Transverse colon (tissue), 4 donors: ENCODE data around the gene VAV1. TPM values are rescaled to one million over a fixed set of nuclear protein-coding genes. Genes with fewer than 3 reads are reported as not detected.
"Not testable (repeated sequence)": the region's sequence is repeated elsewhere in the genome, so short reads cannot be mapped to it uniquely, and the experiment has no call there.

Experiments
- DNase-seq: peaks from one replicate; pipeline ENCODE4 v3.0.0-alpha.2; 2019
- H3K27ac ChIP-seq, 4 donors: fragments of 200-600 bp; sonication (generic); 2 replicates each; pipeline ENCODE4 v1.5.1; 2016 to 2018; ENCODE audit warnings: inconsistent platforms in 4 of 4
- H3K27me3 ChIP-seq: fragments of 200-600 bp; sonication (generic); 2 replicates; pipeline ENCODE4 v1.5.1; 2017; ENCODE audit warnings: inconsistent platforms
- H3K36me3 ChIP-seq, 4 donors: fragments of 200-600 bp; sonication (generic); 2 replicates each; pipeline ENCODE4 v1.5.1; 2017 to 2019; ENCODE audit warnings: inconsistent platforms in 4 of 4
- H3K4me1 ChIP-seq, 4 donors: fragments of 200-600 bp; sonication (generic); 2 replicates each; pipeline ENCODE4 v1.5.1; 2017 to 2020; ENCODE audit warnings: inconsistent platforms in 4 of 4
- H3K4me3 ChIP-seq, 4 donors: fragments of 200-600 bp; sonication (generic); 1 replicate in 1 of 4; 2 replicates in 3 of 4; pipeline versions ENCODE4 v1.5.1 to v1.6.1; 2017 to 2019; ENCODE audit warnings: inconsistent platforms in 4 of 4
- H3K9me3 ChIP-seq, 2 donors: fragments of 200-600 bp; sonication (generic); 2 replicates each; pipeline ENCODE4 v1.5.1; 2017 to 2019; ENCODE audit warnings: inconsistent platforms in 2 of 2
- CTCF ChIP-seq, 5 experiments: fragments of 200-600 bp in 3 of 5; fragments of 450-650 bp in 2 of 5; sonication (generic) in 3 of 5; IDR thresholded peaks; 1 replicate in 2 of 5; 2 replicates in 3 of 5; pipeline ENCODE4 v1.5.1; 2016 to 2017; ENCODE audit warnings: antibody characterized with exemption in 5 of 5, inconsistent platforms in 3 of 5, mild to moderate bottlenecking in 2 of 5, moderate library complexity in 1 of 5
- EP300 ChIP-seq: sonication (generic); formaldehyde crosslinking; IDR thresholded peaks from one replicate; pipeline ENCODE4 v1.6.1; 2017; ENCODE audit warnings: antibody characterized with exemption, low read depth
- POLR2A ChIP-seq: fragments of 450-650 bp; IDR thresholded peaks from one replicate; pipeline ENCODE4 v1.6.1; 2016; ENCODE audit warnings: antibody characterized with exemption, mild to moderate bottlenecking, moderate library complexity
- POLR2AphosphoS5 ChIP-seq, 3 donors: sonication (generic); formaldehyde crosslinking; IDR thresholded peaks; one replicate each; pipeline ENCODE4 v1.6.1; 2016; ENCODE audit warnings: antibody characterized with exemption in 3 of 3
- WGBS, 2 donors: methylation state at CpG; one replicate each; pipeline ENCODE4 v1.1.5; 2018; ENCODE audit warnings: low coverage in 1 of 2; 5-methylcytosine and 5-hydroxymethylcytosine counted together
- in situ Hi-C, 4 donors: fragments of 200-750 bp; cut with MboI; loops; one replicate each; pipeline versions ENCODE4 v1.15.0 to v1.15.1; 2017; ENCODE audit warnings: low sequenced_read_pairs in 3 of 4, low pct_ligation_motif_present in 1 of 4, low pct_unique_long_range_greater_than_20kb in 1 of 4
- intact Hi-C: fragments of 100-400 bp; cut with DNase I; formaldehyde crosslinking; loops from one replicate; pipeline ENCODE4 v1.15.1; 2023; ENCODE audit warnings: low total_unique reads
- total RNA-seq, 4 donors: library from RNA; depleted of rRNA; stranded (reverse); fragments of >200 nt; gene quantifications; one replicate each; pipeline ENCODE4 v1.1.0, GENCODE V29; 2016

VAV1 gene
- total RNA-seq, 4 donors from 2014 or later: 0.60 to 10.8 (median 6.0) TPM

- Histone ChIP-seq H3K4me3 (peak overlapping the region in 2 of 4 donors; percentile 32 to 61), H3K27ac (peak overlapping the region; percentile 88 to 94 (median 90)), H3K9me3 (no peaks in the 10 kb centered on the region), H3K27me3 (peaks cover 11% of the 10 kb centered on the region), H3K4me1 (peaks cover 0 to 24% (median 7%) of the 10 kb centered on the region in 4 donors), H3K36me3 (no peaks in the 10 kb centered on the region)
- WGBS, 2 donors: 55 to 70% methylated on average over 2 to 8 of the region's 8 CpGs
- intact Hi-C loops: no loop called here
- DNase-seq: no peak
- no peak for TF ChIP-seq POLR2AphosphoS5 (IDR thresholded peaks at IDR 0.05)
- TF ChIP-seq POLR2A: no peak
- TF ChIP-seq EP300: no peak
- TF ChIP-seq CTCF (IDR thresholded peaks at IDR 0.05): no peak
- in situ Hi-C loops: no loop called here
Observed at GRCh38 chr19:6768236-6768785, 4.2 kb upstream of the VAV1 start.

DNA sequence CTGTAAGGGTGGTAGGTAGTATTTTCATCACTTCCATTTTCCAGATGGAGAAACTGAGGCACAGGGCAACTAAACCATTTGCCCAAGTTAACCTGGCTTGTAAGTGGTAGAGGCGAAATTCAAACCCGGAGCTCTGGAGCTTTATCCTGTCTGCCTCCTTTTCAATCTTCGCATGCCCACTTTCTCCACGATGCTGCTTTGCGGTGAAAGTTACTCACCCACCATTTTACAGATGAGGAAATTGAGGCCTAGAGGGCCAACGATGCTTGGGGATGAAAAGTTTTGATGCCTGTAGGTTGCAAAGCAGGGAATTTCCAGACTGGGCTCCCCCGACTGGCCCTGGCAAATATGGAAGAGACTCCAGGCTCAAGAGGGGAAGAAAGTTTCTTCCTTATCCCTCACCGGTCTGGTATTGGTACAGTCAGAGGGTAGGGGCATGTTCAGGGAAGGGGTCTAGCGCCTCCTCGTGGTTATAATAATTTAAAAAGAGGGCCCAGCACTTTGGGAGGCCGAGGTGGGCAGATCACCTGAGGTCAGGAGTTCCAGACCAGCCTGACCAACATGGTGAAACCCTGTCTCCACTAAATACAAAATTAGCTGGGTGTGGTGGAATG is 3.4 kb upstream of the VAV1 start:
- in situ Hi-C loops: no loop called here
- peaks cover 11% of the 10 kb centered on the region for H3K27me3 ChIP-seq
- H3K4me3 ChIP-seq: no peak overlapping the region

GRCh38 chr19:6771648-6772027 is 870 bp upstream of the VAV1 start:
- intact Hi-C loops, H3K4me3 ChIP-seq, H3K9me3 ChIP-seq, DNase-seq, H3K27ac ChIP-seq, H3K36me3 ChIP-seq, in situ Hi-C loops: not testable (repeated sequence)
- Histone ChIP-seq H3K4me1 (peaks cover 0 to 14% (median 4%) of the 10 kb centered on the region in 4 donors), H3K27me3 (peaks cover 11% of the 10 kb centered on the region)
- WGBS, 2 donors: 92 to 100% methylated on average over 1 to 7 of the region's 7 CpGs

More for the DNA sequence above, 3.4 kb upstream of the VAV1 start:
- WGBS, 2 donors: 63 to 84% methylated on average over 6 to 11 of the region's 11 CpGs
- intact Hi-C loops: no loop called here
- Histone ChIP-seq H3K4me1 (peaks cover 0 to 24% (median 7%) of the 10 kb centered on the region in 4 donors), H3K27ac (no peak overlapping the region), H3K36me3 (no peaks in the 10 kb centered on the region), H3K9me3 (no peaks in the 10 kb centered on the region)
- no peak for DNase-seq
- TF ChIP-seq POLR2A: no peak
- peak; percentile 31 to 48 (median 39) for TF ChIP-seq CTCF (IDR thresholded peaks at IDR 0.05)

DNA sequence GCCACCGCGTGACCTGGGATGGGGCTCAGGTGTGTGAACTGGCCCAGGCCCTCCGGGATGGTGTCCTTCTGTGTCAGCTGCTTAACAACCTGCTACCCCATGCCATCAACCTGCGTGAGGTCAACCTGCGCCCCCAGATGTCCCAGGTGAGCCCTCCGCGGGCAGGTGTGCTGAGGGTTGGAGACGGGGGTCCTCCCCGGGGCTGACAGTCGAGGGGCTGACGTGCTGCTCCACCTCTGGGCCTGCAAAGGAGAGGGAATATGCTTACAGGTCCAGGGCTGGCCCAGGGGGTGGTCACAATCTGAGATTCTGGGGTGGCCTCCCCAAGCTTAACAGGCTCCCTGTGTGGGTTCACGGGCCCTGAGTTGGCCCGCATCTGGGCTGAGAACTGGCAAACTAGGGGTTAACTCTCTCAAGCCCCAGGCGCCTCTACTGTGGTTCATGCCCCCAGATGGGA is 386 bp downstream of the VAV1 start:
- H3K36me3 ChIP-seq: no peaks in the 10 kb centered on the region
- 26% methylated on average over 6 of the region's 14 CpGs; no CpG with 5 or more reads in 1 of the 2 donors for WGBS, 2 donors
- no peaks in the 10 kb centered on the region for H3K27me3 ChIP-seq
- intact Hi-C loops: no loop called here
- H3K9me3 ChIP-seq: no peaks in the 10 kb centered on the region
- peak overlapping the region; percentile 61 to 87 (median 74) for H3K27ac ChIP-seq
- no peak for TF ChIP-seq POLR2AphosphoS5 (IDR thresholded peaks at IDR 0.05)
- no peak for TF ChIP-seq EP300
- no peak for TF ChIP-seq POLR2A
- in situ Hi-C loops: no loop called here
- no peak for DNase-seq
- H3K4me1 ChIP-seq: peaks cover 0 to 5% (median 2%) of the 10 kb centered on the region in 4 donors
- H3K4me3 ChIP-seq: peak overlapping the region; percentile 25 to 49 (median 38)

DNA sequence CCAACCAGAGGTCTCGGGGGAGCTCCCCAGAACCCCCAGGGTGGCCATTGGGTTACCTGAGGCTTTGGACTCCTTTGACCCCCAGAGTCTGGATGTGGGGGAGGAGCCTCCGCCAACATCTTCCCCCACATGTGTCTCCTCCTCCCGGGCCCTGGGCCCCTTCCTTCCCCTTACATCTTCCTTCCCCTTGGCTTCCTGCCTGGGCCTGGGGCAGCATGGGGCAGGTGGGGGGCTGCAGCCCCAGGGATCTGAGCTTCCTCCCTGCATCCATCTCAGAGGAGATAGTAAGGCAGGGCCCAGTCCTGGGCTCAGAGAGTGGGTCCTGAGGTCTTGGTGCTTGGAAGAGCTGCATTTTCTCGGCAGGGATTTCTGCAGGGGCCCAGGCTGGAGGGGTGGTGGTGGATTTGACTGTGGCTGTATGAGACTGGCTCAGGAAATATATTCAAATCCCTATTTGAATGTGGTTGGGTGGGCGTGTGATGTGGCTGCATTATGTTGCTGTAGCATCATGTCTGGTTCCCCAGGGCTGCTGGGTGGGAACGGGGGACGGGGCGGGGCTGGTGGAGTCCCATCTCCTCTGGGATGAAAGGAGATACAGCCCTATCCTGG is 919 bp downstream of the VAV1 start:
- H3K36me3 ChIP-seq: no peaks in the 10 kb centered on the region
- peak; percentile 61 for DNase-seq
- in situ Hi-C loops (no loop called here), intact Hi-C loops (no loop called here)
- peaks cover 0 to 5% (median 0%) of the 10 kb centered on the region in 4 donors for H3K4me1 ChIP-seq
- TF ChIP-seq POLR2A (no peak), EP300 (no peak), POLR2AphosphoS5 (IDR thresholded peaks at IDR 0.05) (no peak), CTCF (IDR thresholded peaks at IDR 0.05) (no peak)
- peak overlapping the region; percentile 61 to 87 (median 74) for H3K27ac ChIP-seq
- H3K4me3 ChIP-seq: peak overlapping the region; percentile 25 to 49 (median 38)
- WGBS, 2 donors: 36% methylated on average over 8 of the region's 8 CpGs; no CpG with 5 or more reads in 1 of the 2 donors
- H3K27me3 ChIP-seq: no peaks in the 10 kb centered on the region
- no peaks in the 10 kb centered on the region for H3K9me3 ChIP-seq
